Suprapubic skin (tissue), 4 donors: Measurements from ENCODE around the gene CCDC57. TPM values are rescaled to one million over a fixed set of nuclear protein-coding genes. Genes with fewer than 3 reads are reported as not detected.

Source experiments
- DNase-seq, 2 donors: peaks; one replicate each; pipeline ENCODE4 v3.0.0-alpha.2; 2019; ENCODE audit warnings: low spot score in 2 of 2
- H3K27ac ChIP-seq: fragments of 200-600 bp; sonication (generic); one replicate; pipeline ENCODE4 v1.5.1; 2019
- H3K27me3 ChIP-seq: fragments of 200-600 bp; sonication (generic); one replicate; pipeline ENCODE4 v1.5.1; 2019
- H3K36me3 ChIP-seq: fragments of 200-600 bp; sonication (generic); one replicate; pipeline ENCODE4 v1.5.1; 2019
- H3K4me1 ChIP-seq: fragments of 200-600 bp; sonication (generic); one replicate; pipeline ENCODE4 v1.5.1; 2019
- H3K4me3 ChIP-seq: fragments of 200-600 bp; sonication (generic); one replicate; pipeline ENCODE4 v1.5.1; 2019; ENCODE audit warnings: mild to moderate bottlenecking
- H3K9me3 ChIP-seq: fragments of 200-600 bp; sonication (generic); one replicate; pipeline ENCODE4 v1.5.1; 2019
- EP300 ChIP-seq: sonication (generic); formaldehyde crosslinking; IDR thresholded peaks from one replicate; pipeline ENCODE4 v1.6.1; 2017; ENCODE audit warnings: antibody characterized with exemption
- POLR2A ChIP-seq, 2 donors: fragments of 450-650 bp; IDR thresholded peaks; one replicate each; pipeline ENCODE4 v1.6.1; 2017; ENCODE audit warnings: antibody characterized with exemption in 2 of 2, mild to moderate bottlenecking in 2 of 2, moderate library complexity in 2 of 2
- POLR2AphosphoS5 ChIP-seq, 3 donors: sonication (generic); formaldehyde crosslinking; IDR thresholded peaks; one replicate each; pipeline ENCODE4 v1.6.1; 2017; ENCODE audit warnings: antibody characterized with exemption in 3 of 3
- WGBS: methylation state at CpG from one replicate; pipeline ENCODE4 v1.1.5; 2018; 5-methylcytosine and 5-hydroxymethylcytosine counted together
- total RNA-seq, 4 donors: library from RNA; depleted of rRNA; stranded (reverse); fragments of >200 nt; gene quantifications; one replicate each; pipeline ENCODE4 v1.1.0, GENCODE V29; 2016
- TF ChIP-seq, protein P1 (sequence below), 2 donors: fragments of 200-600 bp in 1 of 2; fragments of 450-650 bp in 1 of 2; sonication (generic) in 1 of 2; IDR thresholded peaks; one replicate each; pipeline ENCODE4 v1.5.1; 2016 to 2019; ENCODE audit warnings: antibody characterized with exemption in 2 of 2, mild to moderate bottlenecking in 1 of 2, moderate library complexity in 1 of 2

CCDC57 gene
- total RNA-seq, 4 donors from 2014 or later: 16.1 to 29.8 (median 20.3) TPM

DNA sequence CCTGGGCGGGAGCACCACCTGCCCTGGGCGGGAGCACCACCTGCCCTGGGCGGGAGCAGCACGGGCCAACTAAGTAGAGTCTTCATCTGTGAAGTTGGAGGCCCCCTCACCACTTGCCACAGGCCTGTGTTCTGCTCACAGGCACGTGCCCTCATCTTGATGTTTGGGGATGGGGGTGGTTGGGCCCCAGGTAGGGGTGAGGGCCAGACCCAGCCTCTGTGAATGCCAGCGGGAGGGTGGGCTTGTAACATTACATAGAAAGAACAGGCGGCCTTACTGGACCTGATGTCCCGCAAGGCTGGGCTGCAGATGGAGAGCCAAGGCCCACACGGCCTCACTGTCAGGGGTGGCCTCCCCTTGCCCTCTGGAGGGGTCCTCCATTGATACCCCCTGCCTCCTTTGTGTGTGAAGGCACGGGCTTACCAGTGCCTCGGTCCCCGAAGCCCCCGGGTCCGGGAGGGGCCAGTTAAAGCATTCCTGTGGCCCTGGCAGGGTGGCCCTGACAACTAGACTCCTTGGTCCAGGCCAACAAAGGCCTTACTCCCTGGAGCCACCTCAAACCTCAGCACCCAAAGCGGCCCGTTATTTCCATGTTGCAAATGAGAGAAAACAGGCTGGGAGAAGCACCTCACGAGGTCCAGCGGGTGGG, 15.1 kb upstream of the CCDC57 start:
- no peak for DNase-seq
- H3K27me3 ChIP-seq: peaks cover 26% of the 10 kb centered on the region
- WGBS: 82% methylated on average over 5 of the region's 18 CpGs
- H3K27ac ChIP-seq: peak overlapping the region; percentile 80
- peak overlapping the region; percentile 61 for H3K4me3 ChIP-seq
- H3K4me1 ChIP-seq: peaks cover 47% of the 10 kb centered on the region
- no peaks in the 10 kb centered on the region for H3K9me3 ChIP-seq
- TF ChIP-seq, protein P1, sequence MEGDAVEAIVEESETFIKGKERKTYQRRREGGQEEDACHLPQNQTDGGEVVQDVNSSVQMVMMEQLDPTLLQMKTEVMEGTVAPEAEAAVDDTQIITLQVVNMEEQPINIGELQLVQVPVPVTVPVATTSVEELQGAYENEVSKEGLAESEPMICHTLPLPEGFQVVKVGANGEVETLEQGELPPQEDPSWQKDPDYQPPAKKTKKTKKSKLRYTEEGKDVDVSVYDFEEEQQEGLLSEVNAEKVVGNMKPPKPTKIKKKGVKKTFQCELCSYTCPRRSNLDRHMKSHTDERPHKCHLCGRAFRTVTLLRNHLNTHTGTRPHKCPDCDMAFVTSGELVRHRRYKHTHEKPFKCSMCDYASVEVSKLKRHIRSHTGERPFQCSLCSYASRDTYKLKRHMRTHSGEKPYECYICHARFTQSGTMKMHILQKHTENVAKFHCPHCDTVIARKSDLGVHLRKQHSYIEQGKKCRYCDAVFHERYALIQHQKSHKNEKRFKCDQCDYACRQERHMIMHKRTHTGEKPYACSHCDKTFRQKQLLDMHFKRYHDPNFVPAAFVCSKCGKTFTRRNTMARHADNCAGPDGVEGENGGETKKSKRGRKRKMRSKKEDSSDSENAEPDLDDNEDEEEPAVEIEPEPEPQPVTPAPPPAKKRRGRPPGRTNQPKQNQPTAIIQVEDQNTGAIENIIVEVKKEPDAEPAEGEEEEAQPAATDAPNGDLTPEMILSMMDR (IDR thresholded peaks at IDR 0.05): no peak
- no peak for TF ChIP-seq POLR2A (IDR thresholded peaks at IDR 0.05)
- TF ChIP-seq POLR2AphosphoS5 (IDR thresholded peaks at IDR 0.05): no peak
- TF ChIP-seq EP300: no peak
- H3K36me3 ChIP-seq: no peaks in the 10 kb centered on the region

DNA sequence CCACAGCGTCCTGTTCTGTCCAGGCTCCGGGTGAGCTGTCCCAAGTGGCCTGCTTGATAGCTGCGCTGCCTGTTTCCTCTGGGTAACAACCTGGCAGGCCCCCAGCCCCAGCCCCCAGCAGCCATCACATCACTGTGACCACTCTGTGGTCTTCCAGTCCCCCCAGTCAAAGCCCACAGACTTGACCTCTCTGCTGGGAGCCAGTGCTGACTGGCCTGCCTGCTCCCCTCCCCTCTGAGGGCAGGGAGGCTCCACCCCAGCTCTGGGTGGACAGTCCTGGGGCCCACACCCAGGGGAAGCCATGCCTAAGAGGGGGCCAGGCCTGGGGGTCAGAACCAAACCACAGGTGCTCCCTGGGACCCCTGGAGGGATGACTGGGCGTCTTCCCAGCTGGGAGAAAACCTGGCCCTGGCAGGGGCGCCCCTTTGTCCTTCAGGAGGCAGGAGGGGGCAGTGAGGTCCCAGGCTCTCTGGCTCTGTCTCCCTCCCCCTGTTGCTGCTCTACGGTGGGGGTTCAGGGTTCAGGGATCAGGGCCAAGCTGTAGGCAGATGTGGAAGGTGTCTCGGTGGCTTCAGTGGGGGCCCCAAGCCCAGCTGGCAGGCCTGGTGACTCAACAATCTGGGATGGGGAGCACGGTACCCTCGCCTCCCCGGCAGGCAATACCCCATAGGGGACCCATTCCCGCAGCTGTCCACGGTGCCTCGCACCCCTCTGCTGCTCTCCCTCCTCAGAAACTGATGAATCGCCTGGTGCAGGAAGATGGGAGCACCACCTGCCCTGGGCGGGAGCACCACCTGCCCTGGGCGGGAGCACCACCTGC, 14.4 kb upstream of the CCDC57 start:
- Histone ChIP-seq H3K27me3 (peaks cover 26% of the 10 kb centered on the region), H3K4me1 (peaks cover 40% of the 10 kb centered on the region), H3K4me3 (no peak overlapping the region), H3K27ac (no peak overlapping the region), H3K9me3 (no peaks in the 10 kb centered on the region), H3K36me3 (no peaks in the 10 kb centered on the region)
- TF ChIP-seq POLR2AphosphoS5 (IDR thresholded peaks at IDR 0.05): no peak
- TF ChIP-seq EP300: no peak
- no peak for TF ChIP-seq POLR2A (IDR thresholded peaks at IDR 0.05)
- TF ChIP-seq, protein P1 (IDR thresholded peaks at IDR 0.05): no peak
- WGBS: 95% methylated on average over 8 of the region's 16 CpGs
- DNase-seq: no peak

DNA sequence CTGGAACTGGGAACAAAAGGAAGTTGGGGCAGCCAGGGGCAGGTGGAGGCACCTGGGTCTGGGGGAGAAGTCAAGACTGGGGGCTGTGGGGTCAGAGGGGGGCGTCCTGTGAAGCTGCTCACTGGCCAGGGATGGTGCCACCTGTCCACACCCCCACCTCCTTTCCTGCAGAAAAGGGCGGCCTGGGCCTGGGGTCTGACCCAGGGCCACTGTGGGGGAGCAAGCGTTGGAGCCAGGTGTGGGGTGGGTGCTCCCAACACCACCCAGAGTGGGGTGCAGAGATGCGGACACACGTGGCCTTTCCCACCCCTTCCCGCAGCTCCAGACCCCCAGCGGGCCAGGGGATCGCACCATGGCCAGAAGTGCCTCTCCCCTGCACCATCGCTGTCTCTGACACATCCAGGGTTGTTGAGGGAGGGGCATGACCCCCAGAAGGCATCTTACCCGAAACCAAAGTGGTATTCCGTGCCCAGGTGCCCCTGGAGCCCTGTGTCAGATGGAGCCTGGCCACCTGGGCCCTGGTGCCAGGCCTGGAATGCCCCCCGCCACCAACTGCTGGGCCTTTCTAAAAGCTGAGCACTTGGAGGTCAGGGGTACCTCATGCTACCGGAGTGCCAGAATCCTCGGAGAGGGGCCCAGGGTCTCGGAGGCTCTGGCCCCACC, 13.6 kb upstream of the CCDC57 start:
- H3K27ac ChIP-seq: no peak overlapping the region
- no peak for DNase-seq
- no peak overlapping the region for H3K4me3 ChIP-seq
- H3K27me3 ChIP-seq: peaks cover 26% of the 10 kb centered on the region
- peaks cover 32% of the 10 kb centered on the region for H3K4me1 ChIP-seq
- H3K36me3 ChIP-seq: no peaks in the 10 kb centered on the region
- TF ChIP-seq POLR2A (IDR thresholded peaks at IDR 0.05) (no peak), EP300 (no peak), POLR2AphosphoS5 (IDR thresholded peaks at IDR 0.05) (no peak)
- TF ChIP-seq, protein P1 (IDR thresholded peaks at IDR 0.05): no peak
- 88% methylated on average over 4 of the region's 15 CpGs for WGBS
- no peaks in the 10 kb centered on the region for H3K9me3 ChIP-seq

DNA sequence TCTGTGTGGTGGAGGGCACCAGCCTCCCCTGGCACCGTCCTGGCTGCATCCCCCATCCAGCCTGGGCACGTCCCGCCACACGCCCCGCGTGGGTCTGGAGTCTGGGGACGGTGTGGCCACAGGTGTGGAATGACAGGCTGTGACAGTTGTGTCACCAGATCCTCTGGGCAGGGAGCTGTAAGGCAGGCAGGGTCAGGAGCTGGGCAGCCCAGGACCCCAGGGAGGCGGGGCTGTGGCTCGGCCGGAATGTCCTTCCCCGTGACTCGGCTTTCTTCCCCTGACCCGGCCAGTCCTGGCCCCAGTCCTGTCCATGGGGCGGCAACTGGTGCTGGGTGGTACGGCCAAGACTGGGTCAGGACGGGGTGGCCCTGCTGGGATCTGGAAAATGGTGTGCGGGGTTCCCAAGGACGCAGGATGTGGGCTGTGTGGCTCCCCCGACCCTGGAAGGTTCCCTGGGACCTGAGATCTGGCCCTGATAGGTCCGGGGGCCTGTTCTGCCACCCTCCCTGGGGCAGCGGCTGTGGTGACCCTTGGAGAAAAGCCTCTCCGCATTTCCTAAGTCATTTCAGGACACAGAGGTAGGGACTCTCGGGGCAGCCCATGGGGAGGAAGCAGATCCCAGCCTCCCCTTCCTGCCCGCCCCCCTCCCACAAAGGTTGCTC, 12.9 kb upstream of the CCDC57 start:
- Histone ChIP-seq H3K27ac (no peak overlapping the region), H3K27me3 (peaks cover 24% of the 10 kb centered on the region), H3K4me3 (no peak overlapping the region), H3K36me3 (no peaks in the 10 kb centered on the region), H3K9me3 (no peaks in the 10 kb centered on the region), H3K4me1 (peaks cover 25% of the 10 kb centered on the region)
- DNase-seq: peak in 1 of 2 donors; percentile 60
- no peak for TF ChIP-seq EP300
- TF ChIP-seq POLR2AphosphoS5 (IDR thresholded peaks at IDR 0.05): no peak
- no peak for TF ChIP-seq POLR2A (IDR thresholded peaks at IDR 0.05)
- TF ChIP-seq, protein P1 (IDR thresholded peaks at IDR 0.05): no peak
- 92% methylated on average over 13 of the region's 24 CpGs for WGBS
